ENCODE results near the gene IDI1.
"Not testable (repeated sequence)": the region's sequence is repeated elsewhere in the genome, so short reads cannot be mapped to it uniquely, and the experiment has no call there.

The IDI1 gene

GRCh38 chr10:1078668-1079067 lies 29.7 kb upstream of the IDI1 start:
- no peak for TF ChIP-seq CTCF (IDR thresholded peaks at IDR 0.05; ENCODE audit: extremely low read depth, insufficient read depth, missing control alignments)
- DNase-seq (ENCODE audit: low spot score), result no peak
- in situ Hi-C loops (cut with MboI; ENCODE audit: low pct_unique_long_range_greater_than_20kb, low sequenced_read_pairs, unreplicated experiment), result no loop called here

GRCh38 chr10:1074748-1075308 lies 25.9 kb upstream of the IDI1 start:
- in situ Hi-C loops (cut with MboI; ENCODE audit: low pct_unique_long_range_greater_than_20kb, low sequenced_read_pairs, unreplicated experiment), result no loop called here

GRCh38 chr10:1074052-1074747 lies 25.3 kb upstream of the IDI1 start:
- in situ Hi-C loops (cut with MboI; ENCODE audit: low pct_unique_long_range_greater_than_20kb, low sequenced_read_pairs, unreplicated experiment), result no loop called here
- peak; percentile 34 for TF ChIP-seq CTCF (IDR thresholded peaks at IDR 0.05; ENCODE audit: extremely low read depth, insufficient read depth, missing control alignments)
- DNase-seq (ENCODE audit: low spot score), result no peak

More at GRCh38 chr10:1074748-1075308, 25.9 kb upstream of the IDI1 start:
- TF ChIP-seq CTCF (IDR thresholded peaks at IDR 0.05; ENCODE audit: extremely low read depth, insufficient read depth, missing control alignments), result peak; percentile 36
- DNase-seq (ENCODE audit: low spot score), result no peak

GRCh38 chr10:1070919-1071318 lies 22.0 kb upstream of the IDI1 start:
- in situ Hi-C loops (cut with MboI; ENCODE audit: low pct_unique_long_range_greater_than_20kb, low sequenced_read_pairs, unreplicated experiment), result no loop called here
- no peak for DNase-seq (ENCODE audit: low spot score)
- TF ChIP-seq CTCF (IDR thresholded peaks at IDR 0.05; ENCODE audit: extremely low read depth, insufficient read depth, missing control alignments), result no peak

- DNase-seq (ENCODE audit: low spot score), result no peak
- in situ Hi-C loops (cut with MboI; ENCODE audit: low pct_unique_long_range_greater_than_20kb, low sequenced_read_pairs, unreplicated experiment), result no loop called here
Measured at GRCh38 chr10:1068380-1069361, 19.8 kb upstream of the IDI1 start.

GRCh38 chr10:1066734-1067133 lies 17.8 kb upstream of the IDI1 start:
- in situ Hi-C loops (cut with MboI; ENCODE audit: low pct_unique_long_range_greater_than_20kb, low sequenced_read_pairs, unreplicated experiment); DNase-seq (ENCODE audit: low spot score): not testable (repeated sequence)

More at GRCh38 chr10:1068380-1069361, 19.8 kb upstream of the IDI1 start:
- no peak for TF ChIP-seq CTCF (IDR thresholded peaks at IDR 0.05; ENCODE audit: extremely low read depth, insufficient read depth, missing control alignments)

GRCh38 chr10:1064964-1065247 lies 16.0 kb upstream of the IDI1 start:
- in situ Hi-C loops (cut with MboI; ENCODE audit: low pct_unique_long_range_greater_than_20kb, low sequenced_read_pairs, unreplicated experiment), result no loop called here
- TF ChIP-seq CTCF (IDR thresholded peaks at IDR 0.05; ENCODE audit: extremely low read depth, insufficient read depth, missing control alignments), result no peak
- DNase-seq (ENCODE audit: low spot score), result no peak

All from GM13977 (cell line).